GM19239 (cell line): Measurements from ENCODE around the gene AQP1.

Experiments used
- DNase-seq: peaks from one replicate; pipeline ENCODE4 v3.0.0; 2011; ENCODE audit warnings: low spot score; ENCODE audit not compliant: insufficient read length
- FAIRE-seq: peaks from 2 replicates; lab custom pipeline; 2011; peaks lifted over from hg19 to GRCh38; lab: Jason Lieb, UNC

AQP1 gene

DNA sequence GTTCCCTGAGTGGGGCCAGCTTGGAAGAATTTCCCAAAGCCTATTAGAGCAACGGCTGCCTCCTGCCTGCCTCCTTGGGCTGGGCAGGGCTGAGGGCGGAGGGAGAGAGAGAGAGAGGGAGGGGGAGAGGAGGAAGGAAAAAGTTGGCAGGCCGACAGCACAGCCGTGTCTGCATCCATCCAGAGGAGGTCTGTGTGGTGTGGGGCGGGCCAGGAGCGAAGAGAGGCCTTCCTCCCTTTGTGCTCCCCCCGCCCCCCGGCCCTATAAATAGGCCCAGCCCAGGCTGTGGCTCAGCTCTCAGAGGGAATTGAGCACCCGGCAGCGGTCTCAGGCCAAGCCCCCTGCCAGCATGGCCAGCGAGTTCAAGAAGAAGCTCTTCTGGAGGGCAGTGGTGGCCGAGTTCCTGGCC is at the start of gene AQP1:
Gene AQP1 (plus strand): TSS at position 293 of the 409 bp plus-strand sequence. CDS start 57 bp downstream, at position 350.
- FAIRE-seq (no peak), DNase-seq (no peak)

DNA sequence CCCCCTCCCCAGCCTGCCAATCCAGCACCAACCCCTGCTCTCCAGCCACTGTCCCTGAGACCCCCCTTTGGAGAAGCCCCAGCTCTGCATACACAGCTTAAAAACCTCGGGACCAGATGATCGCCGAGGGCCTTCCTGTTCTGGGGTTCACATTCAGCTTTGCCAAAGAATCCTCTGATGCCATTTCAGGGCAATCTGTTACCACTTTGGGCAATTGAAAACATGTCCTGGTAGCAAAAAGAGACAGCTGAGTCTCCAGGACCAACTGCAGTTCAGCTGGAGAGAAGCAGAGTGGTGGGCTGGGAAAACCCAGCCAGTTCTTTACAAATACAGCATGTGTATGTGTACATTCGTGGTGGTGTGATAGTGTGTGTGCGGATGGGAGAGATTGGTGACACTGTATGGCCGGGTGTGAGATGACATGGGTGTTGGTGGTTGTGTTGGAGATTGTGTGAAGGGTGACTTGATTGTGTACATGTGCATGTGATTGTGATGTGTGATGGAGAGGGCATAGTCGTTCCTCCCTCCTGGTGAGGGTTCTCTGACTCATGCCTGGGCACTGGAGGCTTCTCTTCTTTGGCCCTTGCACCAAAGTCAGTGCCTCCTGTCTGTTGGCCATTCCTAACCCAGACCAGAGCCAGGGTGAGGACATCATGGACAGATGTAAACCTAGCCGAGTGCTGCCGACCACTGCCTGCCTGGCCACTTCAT is 48.5 kb upstream of the AQP1 start:
- no peak for FAIRE-seq
- DNase-seq = no peak

DNA sequence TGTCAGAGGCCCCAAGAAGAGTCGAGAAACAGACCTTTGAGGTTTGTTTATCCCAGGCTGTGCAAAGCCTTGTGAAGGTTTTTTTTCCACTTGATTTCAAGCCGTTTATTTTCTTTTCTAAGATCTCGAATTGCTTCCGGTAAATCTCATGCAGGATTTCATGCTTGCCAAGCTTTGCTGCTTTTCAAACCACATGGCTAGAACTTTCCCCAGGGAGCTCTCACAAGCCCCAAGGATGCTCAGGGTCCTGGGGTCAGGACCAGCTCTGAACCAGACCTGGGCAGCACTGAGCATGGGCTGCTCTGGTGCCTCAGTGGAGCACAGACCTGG is 48.0 kb upstream of the AQP1 start:
- DNase-seq (no peak), FAIRE-seq (no peak)

DNA sequence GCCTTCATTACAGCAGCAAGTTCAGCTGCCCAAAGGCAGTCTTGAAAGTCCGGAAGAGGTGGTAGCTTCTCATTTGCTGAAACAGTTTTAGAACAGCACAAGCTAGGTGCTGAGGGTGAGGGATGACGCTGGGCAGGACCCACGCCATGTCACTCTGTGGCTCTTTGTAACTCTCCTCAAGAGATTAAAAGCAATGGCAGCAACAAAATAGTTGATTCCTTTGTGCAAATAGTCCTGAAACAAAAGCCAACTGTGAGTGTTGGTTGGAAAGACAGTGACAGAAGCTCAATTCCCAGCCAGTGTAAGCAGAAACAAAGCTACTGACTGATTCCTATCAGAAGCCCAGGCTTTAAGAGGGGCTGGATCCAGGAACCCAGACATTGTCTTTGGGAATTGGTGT is 47.6 kb upstream of the AQP1 start:
- no peak for DNase-seq

DNA sequence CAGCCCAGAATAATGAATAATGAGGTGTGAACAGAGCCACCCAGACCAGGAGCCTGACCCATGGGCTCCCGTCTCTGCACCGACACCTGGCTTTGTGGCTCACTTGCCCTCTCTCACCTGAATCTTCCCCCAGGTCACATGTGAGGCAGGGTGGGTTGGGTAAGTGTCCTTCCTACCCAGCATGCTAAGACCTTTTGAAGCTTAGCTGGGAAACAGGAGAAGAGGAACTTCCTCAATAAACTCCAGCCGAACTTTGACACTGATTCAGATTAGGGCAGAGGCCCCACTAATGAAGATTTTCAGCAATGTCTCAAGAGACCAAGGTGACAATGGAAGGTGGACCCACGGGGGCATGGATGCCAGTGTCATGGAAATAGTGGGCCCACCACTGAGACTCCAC is 46.6 kb upstream of the AQP1 start:
- DNase-seq = no peak
- no peak for FAIRE-seq

More for the DNA sequence above, 47.6 kb upstream of the AQP1 start:
- FAIRE-seq = no peak

DNA sequence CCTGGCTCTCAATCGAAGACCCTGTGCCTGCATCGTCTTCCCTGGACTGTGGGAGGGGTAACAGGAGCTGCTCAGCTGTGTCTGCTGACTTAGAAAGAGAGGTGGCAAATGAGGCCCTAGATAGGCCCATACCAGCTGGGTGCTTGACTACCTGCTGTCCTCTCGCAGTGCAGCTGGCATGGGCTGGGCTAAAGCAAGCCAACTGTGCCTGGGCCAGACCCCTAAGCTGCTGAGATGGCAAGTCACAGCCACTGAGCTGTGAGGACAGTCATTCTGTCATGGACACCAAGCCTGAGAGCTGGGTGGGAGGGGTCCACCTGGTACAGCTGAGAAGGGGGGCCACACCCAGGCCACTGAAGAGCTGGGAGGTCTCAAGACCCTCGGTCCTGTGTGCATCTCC is 45.8 kb upstream of the AQP1 start:
- FAIRE-seq (no peak), DNase-seq (no peak)

DNA sequence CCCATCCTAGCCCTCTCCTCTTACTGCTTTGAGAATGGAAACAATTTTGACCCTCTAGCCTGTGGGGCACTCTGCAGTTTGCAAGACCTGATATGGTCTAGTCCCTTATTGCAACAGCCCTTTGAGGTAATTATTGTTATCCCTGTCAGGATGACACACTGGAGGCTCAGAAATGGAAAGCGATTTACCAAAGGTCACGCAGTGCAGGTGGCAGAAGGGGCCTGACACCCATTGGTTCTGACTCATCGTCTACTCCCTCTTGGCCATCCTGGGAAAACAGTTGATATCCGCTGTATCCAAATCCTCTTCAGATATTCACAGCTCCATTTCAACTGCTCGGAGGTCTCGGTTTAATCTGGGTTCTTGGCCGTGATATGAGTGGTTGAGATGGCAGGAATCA is 44.7 kb upstream of the AQP1 start:
- no peak for FAIRE-seq

DNA sequence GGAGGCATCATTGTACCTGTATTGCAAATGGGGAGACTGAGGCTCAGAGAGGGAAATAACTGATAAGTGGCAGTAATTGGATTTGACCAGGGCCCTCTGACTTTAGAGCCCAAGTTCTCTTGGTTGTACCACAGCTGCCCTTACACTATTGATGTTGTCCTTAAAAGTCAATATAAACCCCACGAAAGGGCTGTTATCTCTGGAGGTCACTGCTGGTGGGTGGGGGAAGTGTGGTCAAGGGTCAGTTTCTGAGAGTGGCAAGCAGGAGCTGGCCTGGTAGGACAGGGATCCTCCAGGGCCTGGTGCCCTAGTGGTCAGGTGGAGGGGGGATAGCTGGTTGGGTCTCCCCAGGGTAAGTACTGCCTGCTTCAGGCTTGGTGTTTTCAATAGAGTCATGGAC is 44.2 kb upstream of the AQP1 start:
- FAIRE-seq = no peak
- DNase-seq = no peak

More for the DNA sequence above, 44.7 kb upstream of the AQP1 start:
- no peak for DNase-seq

DNA sequence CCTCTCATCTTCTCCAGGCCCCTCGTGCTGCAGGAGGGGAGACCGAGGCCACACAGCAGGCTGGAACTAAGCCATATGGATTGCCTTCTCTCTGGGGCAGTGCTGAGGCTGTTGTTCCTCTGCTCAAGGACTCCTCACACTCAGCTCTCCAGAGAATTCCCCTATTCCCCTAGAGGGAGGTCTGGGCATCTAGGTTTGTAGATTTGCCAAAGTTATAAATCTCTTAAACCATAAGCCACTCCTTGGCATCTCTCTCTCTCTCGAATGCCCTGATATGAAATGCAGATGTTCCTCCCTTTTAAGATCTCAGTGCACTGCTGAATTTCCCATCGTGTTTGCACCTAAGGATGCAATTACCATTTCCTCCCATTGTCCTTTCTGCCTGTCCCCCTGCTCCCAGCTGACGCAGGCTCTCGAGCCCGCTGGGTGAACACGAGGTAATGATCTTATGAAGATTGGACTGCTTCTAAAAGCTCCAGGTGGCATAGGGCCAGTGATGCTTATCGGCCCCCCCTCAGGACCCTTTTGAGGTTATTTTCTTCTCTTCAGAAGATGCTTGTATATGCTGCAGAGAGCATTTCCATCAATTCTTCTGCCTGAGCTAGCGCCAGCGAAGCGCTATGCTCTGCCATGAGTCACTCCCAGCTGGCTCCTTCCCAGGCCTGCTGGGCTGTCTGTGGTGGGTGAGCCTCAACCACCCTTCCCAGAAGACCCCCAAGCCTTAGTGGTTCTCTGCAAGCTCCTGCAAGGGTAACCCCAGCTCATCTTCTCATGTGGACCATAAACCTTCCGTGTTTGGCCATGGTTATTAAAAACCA is 41.6 kb upstream of the AQP1 start:
- no peak for FAIRE-seq

DNA sequence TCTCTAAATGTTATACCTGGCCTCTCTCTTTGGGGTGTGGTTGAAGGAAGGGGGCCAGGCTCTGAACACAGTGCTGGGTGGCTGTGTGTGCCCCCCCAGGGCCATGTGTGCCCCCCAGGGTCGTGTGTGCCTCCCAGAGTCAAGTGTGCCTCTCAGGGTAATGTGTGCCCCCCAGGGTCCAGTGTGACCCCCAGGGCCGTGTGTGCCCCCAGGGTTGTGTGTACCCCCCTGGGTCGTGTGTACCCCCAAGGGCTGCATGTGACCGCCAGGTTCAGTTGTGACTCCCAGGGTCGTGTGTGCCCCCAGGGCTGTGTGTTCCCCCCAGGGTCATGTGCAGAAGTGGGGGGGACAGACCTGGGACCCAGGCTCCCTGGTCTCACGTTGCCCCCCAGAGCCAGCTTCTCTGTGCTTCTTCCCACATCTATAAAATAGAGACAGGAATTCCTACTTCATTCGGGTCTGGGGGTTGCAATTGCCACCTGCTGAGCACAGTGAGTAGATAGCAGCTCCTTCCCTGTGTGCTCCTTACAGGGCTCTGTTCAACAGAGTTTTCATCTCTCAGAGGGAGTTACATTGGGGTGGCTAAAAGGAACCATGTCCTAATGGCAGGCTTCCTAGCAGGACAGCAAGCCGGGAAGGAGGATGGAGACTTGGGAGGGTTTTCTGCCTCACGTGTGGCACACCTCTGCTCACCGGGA is 40.7 kb upstream of the AQP1 start:
- FAIRE-seq (no peak), DNase-seq (no peak)

More for the DNA sequence above, 41.6 kb upstream of the AQP1 start:
- no peak for DNase-seq

DNA sequence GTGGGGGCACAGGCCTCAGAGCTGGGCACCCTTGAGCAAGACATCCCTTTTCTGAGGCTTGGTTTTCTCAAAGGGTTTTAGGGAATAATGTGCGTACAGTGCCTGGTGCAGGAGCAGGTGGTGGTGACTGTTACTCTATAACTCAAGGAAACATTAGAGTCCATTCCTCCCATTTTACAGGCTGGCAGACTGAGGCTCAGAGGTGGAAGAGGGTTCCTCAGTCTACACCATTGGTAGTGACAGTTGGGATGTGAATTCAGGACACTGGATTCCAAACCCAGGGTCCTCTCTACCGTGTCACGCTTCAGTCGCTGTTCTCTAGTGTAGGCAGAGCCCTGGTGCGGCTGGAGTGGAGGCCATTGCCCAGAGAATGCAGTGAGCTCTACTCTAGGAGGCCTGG is 40.0 kb upstream of the AQP1 start:
- no peak for FAIRE-seq
- DNase-seq = no peak

DNA sequence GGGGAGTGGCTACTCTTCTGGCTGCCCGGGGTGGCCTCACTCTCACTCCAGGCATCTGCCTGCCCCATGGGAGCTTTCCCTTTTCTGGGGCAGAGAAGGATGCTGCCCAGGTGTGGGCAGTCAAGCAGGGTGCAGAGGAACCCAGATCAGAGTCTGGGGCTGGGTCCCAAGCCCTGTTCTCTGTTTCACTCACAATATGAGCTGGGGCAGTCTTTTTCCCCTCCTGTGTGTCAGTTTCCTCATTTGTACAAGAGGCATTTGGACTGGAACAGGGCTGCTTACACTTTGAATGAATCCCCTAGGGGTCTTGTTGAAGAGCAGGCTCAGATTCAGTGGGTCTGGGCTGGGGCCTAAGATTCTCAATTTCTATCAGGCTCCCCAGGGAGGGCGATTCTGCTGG is 38.4 kb upstream of the AQP1 start:
- FAIRE-seq = no peak

DNA sequence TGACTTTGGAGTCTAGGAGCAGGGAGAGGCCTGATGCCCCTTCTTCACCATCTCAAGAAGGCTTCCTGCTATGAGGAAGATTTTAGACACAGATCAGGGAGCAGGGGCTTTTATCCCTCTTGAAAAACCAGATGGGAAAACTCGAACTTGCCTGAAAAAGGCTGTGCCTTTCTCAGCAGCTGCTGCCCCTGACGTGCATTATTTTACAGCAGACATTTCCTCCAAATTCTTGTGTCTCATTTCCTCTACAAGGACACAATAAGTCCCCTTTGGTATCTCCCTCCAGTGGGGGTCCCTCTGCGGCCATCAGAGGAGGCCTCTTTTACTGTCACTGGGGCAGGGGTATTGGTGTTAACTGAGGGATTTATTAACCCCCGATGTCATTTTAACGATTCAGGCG is 38.0 kb upstream of the AQP1 start:
- DNase-seq = no peak

More for the DNA sequence above, 38.4 kb upstream of the AQP1 start:
- no peak for DNase-seq

DNA sequence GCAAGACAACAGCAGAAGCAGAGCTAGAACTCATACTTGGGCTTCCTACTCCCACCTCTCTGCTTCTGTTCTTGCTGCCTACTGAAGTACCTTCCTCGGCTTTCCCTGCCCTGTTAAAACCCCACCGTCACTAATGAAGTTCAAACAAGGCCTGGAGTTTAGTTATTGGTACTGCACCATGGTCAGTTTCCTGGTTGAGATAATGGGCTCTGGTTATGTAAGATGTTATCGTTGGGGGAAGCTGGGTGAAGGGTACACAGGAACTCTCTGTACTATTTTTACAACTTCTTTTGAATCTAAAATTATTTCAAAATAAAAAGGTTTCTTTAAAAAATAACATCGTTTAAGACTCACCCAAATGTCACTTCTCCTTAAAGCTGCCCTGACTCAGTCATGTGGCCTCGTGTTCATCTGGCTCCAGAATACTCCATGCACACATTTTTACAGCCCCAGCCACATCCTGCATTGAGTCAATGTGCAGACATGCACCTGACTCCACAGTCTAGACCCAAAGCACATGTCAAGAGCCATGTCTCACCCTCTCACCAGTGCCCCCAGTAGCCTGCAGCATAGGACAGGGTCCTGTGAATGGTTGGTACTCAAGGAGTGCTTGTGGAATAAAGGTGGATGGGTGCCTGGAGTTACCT is 36.9 kb upstream of the AQP1 start:
- no peak for DNase-seq
- no peak for FAIRE-seq

More for the DNA sequence above, 38.0 kb upstream of the AQP1 start:
- no peak for FAIRE-seq

DNA sequence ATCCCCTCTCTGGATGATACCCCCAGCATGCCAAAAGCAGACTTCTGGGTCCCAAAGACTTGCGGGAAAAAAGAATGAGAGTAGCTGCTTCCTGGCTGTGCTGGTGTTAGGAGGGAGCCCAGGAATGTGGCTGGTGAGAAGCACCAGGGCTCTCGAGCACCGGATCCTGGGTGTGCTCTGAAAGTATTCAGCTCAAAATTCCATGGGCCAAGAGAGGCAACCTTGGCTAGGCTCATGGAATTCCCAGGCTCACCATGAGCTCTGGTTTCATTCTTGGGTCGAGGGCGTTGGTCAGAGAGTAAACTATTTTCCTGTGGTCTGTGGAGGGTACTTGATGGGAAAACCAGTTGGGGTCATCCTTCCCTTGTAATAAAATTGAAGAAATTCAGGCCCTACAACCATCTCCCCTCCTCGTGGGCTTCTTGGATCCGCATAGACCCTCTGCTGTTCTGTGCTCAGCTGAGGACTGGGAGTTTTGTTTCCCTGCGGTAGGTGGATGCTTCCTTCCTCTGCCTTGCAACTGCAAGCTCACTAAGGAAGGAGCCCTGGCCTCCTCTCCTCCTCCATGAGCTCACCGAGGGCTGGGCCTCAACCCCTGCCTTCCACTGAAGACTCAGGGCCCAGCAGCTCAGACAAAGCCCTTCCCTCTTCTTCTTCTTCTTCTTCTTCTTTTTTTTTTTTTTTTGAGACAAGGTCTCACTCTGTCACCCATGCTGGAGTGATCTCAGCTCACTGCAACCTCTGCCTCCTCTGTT is 34.5 kb upstream of the AQP1 start:
- no peak for FAIRE-seq

DNA sequence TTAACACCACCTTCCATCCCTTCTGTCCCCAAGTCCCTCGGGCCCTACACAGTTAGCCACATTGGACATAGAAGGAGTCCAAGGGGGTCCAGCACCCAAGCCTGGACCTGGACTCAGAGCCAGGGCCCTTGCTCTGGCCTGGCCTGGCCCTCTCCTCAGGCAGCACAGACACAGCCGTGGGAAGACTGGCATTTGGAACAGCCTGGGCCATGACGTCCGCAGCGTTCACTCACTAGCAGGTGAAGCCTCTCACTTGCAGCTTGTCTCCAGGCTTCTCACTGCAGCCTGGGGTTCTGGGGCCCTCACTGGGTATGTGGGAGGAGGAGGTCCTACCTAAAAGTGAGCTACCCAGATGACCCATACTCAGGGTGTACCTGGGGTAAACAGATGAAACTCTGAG is 33.7 kb upstream of the AQP1 start:
- FAIRE-seq (no peak), DNase-seq (no peak)

More for the DNA sequence above, 34.5 kb upstream of the AQP1 start:
- DNase-seq = no peak

DNA sequence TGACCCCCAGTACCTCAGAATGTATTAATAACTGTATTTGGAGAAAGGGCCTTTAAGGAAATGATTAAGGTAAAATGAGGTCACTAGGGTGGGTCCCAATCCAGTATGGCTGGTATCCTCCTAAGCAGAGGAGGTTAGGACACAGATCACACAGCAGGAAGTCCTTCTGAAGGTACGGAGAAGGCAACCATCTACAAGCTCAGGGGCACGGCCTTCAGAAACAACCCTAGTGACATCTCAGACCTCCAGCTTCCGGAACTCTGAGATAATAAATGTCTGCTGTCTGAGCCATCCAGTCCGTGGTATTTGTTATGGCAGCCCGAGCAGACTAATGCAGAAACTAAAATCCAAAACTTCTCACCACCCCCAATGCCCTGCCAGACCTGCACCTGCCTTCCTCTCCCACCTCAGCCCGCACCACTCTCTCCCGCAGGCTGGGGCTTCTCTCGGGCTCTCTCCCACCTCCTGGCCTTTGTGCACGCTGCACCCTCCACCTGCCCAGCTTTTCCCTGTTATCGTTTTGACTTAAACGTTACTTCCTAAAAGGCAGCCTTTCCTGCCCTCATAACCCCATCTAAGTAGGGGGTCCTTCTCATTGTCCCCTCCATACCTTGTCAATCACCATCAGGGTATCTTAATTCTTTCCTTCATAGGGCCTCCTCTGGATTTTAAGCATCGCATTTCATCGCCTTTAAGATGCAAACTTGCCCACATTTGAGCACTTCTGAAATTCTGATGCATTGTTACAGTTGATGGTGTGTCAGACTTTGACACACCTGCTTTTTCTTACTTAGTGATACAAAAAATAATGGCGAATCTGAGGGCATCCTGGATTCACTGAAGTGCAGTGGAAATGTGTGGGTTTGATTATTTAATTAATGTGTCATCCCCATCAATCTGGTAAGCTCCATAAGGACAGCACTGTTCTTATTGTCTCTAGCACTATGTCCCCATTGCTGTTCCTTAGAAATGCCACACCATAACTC is 32.2 kb upstream of the AQP1 start:
- no peak for DNase-seq
- no peak for FAIRE-seq

DNA sequence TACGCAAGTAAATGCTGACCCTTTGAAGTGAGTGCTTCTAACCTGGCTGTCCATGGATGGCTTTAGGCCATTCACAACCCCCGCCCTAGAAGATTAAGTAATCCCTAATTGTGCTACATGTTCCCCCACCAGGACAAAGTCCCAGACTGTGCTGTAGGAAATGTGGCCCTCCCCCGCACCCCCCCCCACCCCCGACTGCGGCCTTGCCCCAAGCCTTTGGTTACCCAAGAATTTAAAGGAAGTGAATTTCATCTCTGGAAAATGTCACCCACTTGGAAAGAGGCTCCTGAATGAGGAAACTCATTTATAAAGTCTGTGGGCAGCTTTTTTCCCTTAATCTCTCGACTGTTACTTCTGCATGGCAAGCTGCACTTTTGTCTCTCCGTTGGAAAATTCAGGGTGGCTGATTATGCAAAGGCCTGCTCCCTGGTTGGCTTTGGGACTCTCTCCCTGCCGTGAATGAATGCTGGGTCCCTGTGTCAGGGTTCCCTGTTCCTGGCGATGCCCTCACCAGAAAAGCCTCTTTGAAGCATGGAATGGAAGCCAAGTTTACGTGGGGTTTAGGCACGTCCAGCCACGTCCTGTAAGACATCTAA is 31.4 kb upstream of the AQP1 start:
- no peak for FAIRE-seq
- no peak for DNase-seq
